Breast epithelium (tissue), 3 donors: ENCODE data around the gene IKBKG.
"Not testable (repeated sequence)": the region's sequence is repeated elsewhere in the genome, so short reads cannot be mapped to it uniquely, and the experiment has no call there.

Source experiments
- POLR2A ChIP-seq: fragments of 450-650 bp; IDR thresholded peaks from one replicate; pipeline ENCODE4 v1.6.1; 2016; ENCODE audit warnings: antibody characterized with exemption, mild to moderate bottlenecking, moderate library complexity
- TF ChIP-seq, protein P1 (sequence below), 3 donors: fragments of 450-650 bp; IDR thresholded peaks; one replicate each; pipeline ENCODE4 v1.5.1; 2016 to 2017; ENCODE audit warnings: antibody characterized with exemption in 3 of 3, mild to moderate bottlenecking in 3 of 3, moderate library complexity in 3 of 3

DNA sequence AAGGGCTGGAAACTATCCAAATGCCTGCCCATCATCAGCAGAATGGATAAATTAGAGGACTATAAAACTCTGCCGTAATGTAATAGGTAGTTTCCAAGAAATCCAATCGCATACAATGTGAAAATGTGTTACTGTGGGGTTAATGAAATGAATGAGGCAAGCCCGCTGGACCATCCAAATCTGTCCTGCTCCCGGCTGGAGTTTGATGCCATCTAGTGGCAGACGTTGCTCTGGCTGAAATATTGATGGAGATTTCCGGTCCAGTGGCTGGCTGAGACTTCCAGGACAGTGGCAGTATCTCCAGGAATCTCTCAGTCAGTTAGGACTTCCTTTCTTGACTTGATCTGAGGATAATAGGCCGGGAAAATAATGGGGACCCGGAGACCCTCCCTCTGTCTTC, 35.6 kb downstream of the IKBKG start:
- TF ChIP-seq, protein P1, sequence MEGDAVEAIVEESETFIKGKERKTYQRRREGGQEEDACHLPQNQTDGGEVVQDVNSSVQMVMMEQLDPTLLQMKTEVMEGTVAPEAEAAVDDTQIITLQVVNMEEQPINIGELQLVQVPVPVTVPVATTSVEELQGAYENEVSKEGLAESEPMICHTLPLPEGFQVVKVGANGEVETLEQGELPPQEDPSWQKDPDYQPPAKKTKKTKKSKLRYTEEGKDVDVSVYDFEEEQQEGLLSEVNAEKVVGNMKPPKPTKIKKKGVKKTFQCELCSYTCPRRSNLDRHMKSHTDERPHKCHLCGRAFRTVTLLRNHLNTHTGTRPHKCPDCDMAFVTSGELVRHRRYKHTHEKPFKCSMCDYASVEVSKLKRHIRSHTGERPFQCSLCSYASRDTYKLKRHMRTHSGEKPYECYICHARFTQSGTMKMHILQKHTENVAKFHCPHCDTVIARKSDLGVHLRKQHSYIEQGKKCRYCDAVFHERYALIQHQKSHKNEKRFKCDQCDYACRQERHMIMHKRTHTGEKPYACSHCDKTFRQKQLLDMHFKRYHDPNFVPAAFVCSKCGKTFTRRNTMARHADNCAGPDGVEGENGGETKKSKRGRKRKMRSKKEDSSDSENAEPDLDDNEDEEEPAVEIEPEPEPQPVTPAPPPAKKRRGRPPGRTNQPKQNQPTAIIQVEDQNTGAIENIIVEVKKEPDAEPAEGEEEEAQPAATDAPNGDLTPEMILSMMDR (IDR thresholded peaks at IDR 0.05) = not testable (repeated sequence)
- TF ChIP-seq POLR2A = not testable (repeated sequence)
